ENCODE data around the gene CAST. TPM values are rescaled to one million over a fixed set of nuclear protein-coding genes. Genes with fewer than 3 reads are reported as not detected.

Gene CAST
- total RNA-seq, 1 donor from 2014 or later = 112 TPM

GRCh38 chr5:96771395-96771794, 109.2 kb downstream of the CAST start:
- DNase-seq (ENCODE audit: low spot score) = no peak
- peaks cover 23% of the 10 kb centered on the region for H3K4me1 Mint-ChIP-seq (ENCODE audit: low read depth)
- H3K27me3 Mint-ChIP-seq (ENCODE audit: insufficient read depth) = no peaks in the 10 kb centered on the region
- H3K27ac Mint-ChIP-seq = peak overlapping the region; percentile 40
- intact Hi-C loops (cut with micrococcal nuclease) = no loop called here
- H3K4me3 Mint-ChIP-seq = peak overlapping the region; percentile 55
- no peaks in the 10 kb centered on the region for H3K9me3 Mint-ChIP-seq
- peaks cover 58% of the 10 kb centered on the region for H3K36me3 Mint-ChIP-seq (ENCODE audit: low read depth)

DNA sequence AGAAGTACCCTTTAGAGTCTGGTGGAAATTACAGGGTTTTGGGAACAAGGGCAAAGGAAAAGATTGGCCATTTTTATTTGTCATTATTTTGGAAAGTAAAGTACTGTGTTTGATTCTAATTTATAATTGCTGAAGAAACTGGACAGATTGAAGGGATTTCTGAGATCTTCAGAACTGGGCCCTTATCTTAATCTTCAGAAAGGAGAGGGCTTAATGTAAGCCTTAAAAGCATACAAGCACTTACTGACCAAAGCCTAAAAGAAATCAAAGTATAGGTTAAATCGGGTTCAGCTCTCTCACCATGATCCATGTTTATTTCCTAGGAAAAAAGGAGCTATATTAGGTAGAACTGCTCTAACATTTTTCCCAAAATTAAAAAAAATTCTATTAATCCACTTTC, 109.9 kb downstream of the CAST start:
- no peak for DNase-seq (ENCODE audit: low spot score)
- Mint-ChIP-seq H3K9me3 (no peaks in the 10 kb centered on the region), H3K4me1 (ENCODE audit: low read depth) (peaks cover 23% of the 10 kb centered on the region), H3K4me3 (no peak overlapping the region), H3K27me3 (ENCODE audit: insufficient read depth) (no peaks in the 10 kb centered on the region), H3K36me3 (ENCODE audit: low read depth) (peaks cover 60% of the 10 kb centered on the region), H3K27ac (no peak overlapping the region)
- intact Hi-C loops (cut with micrococcal nuclease) = no loop called here

DNA sequence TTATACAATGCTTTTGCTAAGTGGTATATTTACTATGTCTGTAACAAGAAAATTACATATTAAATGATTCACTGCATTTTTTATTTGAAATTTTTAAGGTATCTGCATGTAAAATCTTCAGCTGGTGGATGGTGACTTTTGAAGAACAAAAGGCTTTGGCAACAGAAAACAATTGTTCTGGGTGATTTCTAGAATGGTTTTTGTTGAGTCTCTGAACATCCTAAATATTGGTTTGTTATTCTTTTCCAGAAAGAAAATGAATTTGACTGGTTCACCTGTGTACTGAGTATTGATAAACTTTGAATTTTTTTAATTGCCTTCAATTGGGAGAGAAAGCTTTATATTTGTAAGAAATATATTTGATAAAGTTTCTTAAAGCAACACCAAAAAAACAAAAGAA, 110.4 kb downstream of the CAST start:
- no peak overlapping the region for H3K27ac Mint-ChIP-seq
- H3K4me3 Mint-ChIP-seq = no peak overlapping the region
- H3K27me3 Mint-ChIP-seq (ENCODE audit: insufficient read depth) = no peaks in the 10 kb centered on the region
- intact Hi-C loops (cut with micrococcal nuclease) = no loop called here
- peaks cover 64% of the 10 kb centered on the region for H3K36me3 Mint-ChIP-seq (ENCODE audit: low read depth)
- no peak for DNase-seq (ENCODE audit: low spot score)
- H3K9me3 Mint-ChIP-seq = no peaks in the 10 kb centered on the region
- peaks cover 23% of the 10 kb centered on the region for H3K4me1 Mint-ChIP-seq (ENCODE audit: low read depth)

DNA sequence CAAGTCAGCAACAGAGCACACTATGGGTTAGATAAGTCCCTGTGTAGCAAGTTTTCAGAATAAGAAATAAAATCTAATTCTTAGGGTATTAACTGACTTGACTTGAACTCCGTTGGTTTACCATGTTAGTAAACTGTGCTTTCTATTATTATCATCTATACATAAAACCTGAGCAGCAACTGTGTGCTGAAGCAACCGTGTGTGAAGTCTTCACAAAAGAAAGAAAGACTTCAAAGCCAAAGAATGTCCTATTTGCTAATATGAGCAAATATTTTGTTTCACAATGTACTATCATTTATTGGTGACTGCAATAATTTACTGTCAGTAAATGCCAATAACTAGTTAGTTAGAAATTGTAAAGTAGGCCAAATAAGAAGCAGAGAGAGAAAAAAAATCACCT, 112.9 kb downstream of the CAST start:
- H3K4me3 Mint-ChIP-seq = no peak overlapping the region
- peaks cover 69% of the 10 kb centered on the region for H3K36me3 Mint-ChIP-seq (ENCODE audit: low read depth)
- intact Hi-C loops (cut with micrococcal nuclease) = no loop called here
- no peaks in the 10 kb centered on the region for H3K27me3 Mint-ChIP-seq (ENCODE audit: insufficient read depth)
- no peaks in the 10 kb centered on the region for H3K9me3 Mint-ChIP-seq
- H3K27ac Mint-ChIP-seq = peak overlapping the region; percentile 31
- DNase-seq (ENCODE audit: low spot score) = no peak
- H3K4me1 Mint-ChIP-seq (ENCODE audit: low read depth) = peaks cover 23% of the 10 kb centered on the region

DNA sequence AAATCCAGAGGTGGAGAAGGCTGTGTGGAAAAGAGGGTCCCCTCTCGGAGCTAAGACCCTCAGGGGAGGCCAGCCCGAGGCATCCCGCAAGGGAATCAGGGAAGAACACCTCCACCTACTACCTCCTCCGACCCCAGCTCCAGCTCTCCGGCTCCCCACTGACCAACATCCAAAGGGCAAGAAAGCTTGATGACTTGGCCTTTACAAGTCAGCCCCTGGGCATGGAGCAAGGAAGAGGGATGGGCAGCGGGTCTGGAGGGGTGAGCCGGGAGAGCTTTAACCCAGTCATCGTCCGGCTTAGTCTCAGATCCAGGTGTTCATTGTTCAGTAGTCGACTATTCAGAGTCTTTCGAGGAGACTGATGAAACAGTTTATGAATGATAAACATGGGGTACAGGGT, 113.5 kb downstream of the CAST start:
- peaks cover 70% of the 10 kb centered on the region for H3K36me3 Mint-ChIP-seq (ENCODE audit: low read depth)
- no peak for DNase-seq (ENCODE audit: low spot score)
- H3K4me1 Mint-ChIP-seq (ENCODE audit: low read depth) = peaks cover 23% of the 10 kb centered on the region
- H3K4me3 Mint-ChIP-seq = no peak overlapping the region
- H3K27me3 Mint-ChIP-seq (ENCODE audit: insufficient read depth) = no peaks in the 10 kb centered on the region
- no peaks in the 10 kb centered on the region for H3K9me3 Mint-ChIP-seq
- no peak overlapping the region for H3K27ac Mint-ChIP-seq
- intact Hi-C loops (cut with micrococcal nuclease) = no loop called here

DNA sequence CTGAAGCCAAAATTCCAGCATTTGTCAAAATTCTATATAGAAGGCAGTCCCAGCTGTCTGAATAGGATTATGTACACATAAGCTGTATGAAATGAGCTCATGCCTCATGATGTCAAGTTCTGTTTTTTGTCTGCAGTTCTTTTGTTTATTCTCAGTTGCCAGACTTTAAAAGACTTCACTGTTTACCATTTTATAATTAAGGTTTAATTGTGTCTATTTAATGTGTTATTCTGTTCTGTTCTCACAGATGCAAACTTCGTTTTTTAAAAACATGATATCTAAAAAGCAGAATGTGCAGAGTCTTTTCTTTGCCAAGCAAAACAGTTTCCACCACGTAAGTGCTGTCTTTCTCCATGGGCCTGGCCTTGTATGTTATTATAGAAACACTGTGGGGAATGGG, 114.4 kb downstream of the CAST start:
- Mint-ChIP-seq H3K36me3 (ENCODE audit: low read depth) (peaks cover 73% of the 10 kb centered on the region), H3K9me3 (no peaks in the 10 kb centered on the region), H3K4me1 (ENCODE audit: low read depth) (peaks cover 13% of the 10 kb centered on the region), H3K4me3 (no peak overlapping the region), H3K27ac (no peak overlapping the region), H3K27me3 (ENCODE audit: insufficient read depth) (no peaks in the 10 kb centered on the region)
- DNase-seq (ENCODE audit: low spot score) = no peak
- intact Hi-C loops (cut with micrococcal nuclease) = no loop called here

- Mint-ChIP-seq H3K27ac (peak overlapping the region; percentile 20), H3K27me3 (ENCODE audit: insufficient read depth) (no peaks in the 10 kb centered on the region), H3K9me3 (no peaks in the 10 kb centered on the region), H3K4me1 (ENCODE audit: low read depth) (no peaks in the 10 kb centered on the region), H3K4me3 (no peak overlapping the region), H3K36me3 (ENCODE audit: low read depth) (peaks cover 77% of the 10 kb centered on the region)
- DNase-seq (ENCODE audit: low spot score) = no peak
- intact Hi-C loops (cut with micrococcal nuclease) = no loop called here
These were observed 116.2 kb downstream of the CAST start for GRCh38 chr5:96778409-96778808.

DNA sequence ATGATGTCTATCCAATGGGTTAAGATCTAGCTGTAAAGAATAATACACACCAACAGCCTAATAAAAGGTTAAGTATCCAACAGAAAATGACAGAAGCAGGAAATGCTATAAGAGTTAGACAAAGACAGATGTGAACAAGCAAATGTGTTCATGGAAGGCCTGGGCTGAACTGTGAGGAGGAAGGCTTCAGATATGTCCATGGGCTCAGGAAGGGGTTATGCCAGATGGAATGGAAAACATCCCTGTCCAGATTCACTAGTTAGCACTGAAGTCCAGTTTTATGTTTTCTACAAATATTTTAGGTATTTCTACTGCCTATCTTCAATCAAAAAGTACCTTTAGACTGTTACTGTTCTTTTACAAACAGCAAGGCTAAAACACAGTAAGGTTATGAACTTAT, 118.5 kb downstream of the CAST start:
- H3K36me3 Mint-ChIP-seq (ENCODE audit: low read depth) = peaks cover 74% of the 10 kb centered on the region
- no peak for DNase-seq (ENCODE audit: low spot score)
- no peaks in the 10 kb centered on the region for H3K4me1 Mint-ChIP-seq (ENCODE audit: low read depth)
- intact Hi-C loops (cut with micrococcal nuclease) = no loop called here
- H3K4me3 Mint-ChIP-seq = no peak overlapping the region
- no peaks in the 10 kb centered on the region for H3K27me3 Mint-ChIP-seq (ENCODE audit: insufficient read depth)
- no peaks in the 10 kb centered on the region for H3K9me3 Mint-ChIP-seq
- H3K27ac Mint-ChIP-seq = no peak overlapping the region

DNA sequence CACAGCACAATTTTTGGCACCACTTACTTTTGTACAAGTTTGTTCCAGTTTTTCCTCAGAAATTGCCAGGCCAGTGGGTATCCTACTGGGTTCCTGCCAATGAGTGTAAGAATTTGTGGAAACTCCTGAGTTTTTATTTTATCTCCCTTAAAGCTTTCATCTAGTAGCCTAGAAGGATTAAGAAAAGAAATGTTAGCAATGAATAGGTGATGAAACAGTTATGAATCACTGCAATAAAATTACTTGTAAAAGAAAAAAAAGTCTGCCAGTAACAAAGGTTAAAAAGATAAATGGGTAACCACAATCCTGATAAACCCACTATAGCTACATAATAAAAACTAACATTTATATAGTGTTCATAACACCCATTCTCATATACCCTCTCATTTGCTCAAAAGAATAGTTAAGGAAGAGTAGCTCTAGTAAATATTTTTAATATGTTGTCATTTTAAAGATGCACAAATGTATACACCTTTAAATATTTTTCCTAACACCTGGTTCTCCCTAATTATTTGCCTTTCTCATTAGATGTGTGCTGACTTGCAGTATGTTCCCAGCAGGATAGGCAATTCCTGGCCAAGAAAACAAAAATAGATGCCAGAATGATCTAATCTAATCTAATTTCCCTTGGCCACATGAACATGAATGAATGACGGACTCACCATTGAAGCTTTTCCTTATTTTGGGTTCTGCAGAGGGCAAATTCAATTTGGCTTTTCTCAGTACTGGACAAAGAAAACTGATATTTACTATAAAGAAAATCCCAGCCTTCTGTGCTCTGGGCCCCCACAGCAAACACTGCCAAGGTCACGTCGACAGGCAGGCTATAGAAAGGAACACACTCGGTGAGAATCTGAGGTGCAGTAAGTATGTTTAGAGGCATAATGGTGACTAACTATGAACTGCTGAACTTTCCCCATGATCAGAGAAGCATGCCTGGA, 119.1 kb downstream of the CAST start:
- intact Hi-C loops (cut with micrococcal nuclease) = no loop called here
- H3K27me3 Mint-ChIP-seq (ENCODE audit: insufficient read depth) = no peaks in the 10 kb centered on the region
- H3K36me3 Mint-ChIP-seq (ENCODE audit: low read depth) = peaks cover 72% of the 10 kb centered on the region
- no peak for DNase-seq (ENCODE audit: low spot score)
- no peaks in the 10 kb centered on the region for H3K4me1 Mint-ChIP-seq (ENCODE audit: low read depth)
- H3K4me3 Mint-ChIP-seq = no peak overlapping the region
- H3K9me3 Mint-ChIP-seq = no peaks in the 10 kb centered on the region
- no peak overlapping the region for H3K27ac Mint-ChIP-seq

DNA sequence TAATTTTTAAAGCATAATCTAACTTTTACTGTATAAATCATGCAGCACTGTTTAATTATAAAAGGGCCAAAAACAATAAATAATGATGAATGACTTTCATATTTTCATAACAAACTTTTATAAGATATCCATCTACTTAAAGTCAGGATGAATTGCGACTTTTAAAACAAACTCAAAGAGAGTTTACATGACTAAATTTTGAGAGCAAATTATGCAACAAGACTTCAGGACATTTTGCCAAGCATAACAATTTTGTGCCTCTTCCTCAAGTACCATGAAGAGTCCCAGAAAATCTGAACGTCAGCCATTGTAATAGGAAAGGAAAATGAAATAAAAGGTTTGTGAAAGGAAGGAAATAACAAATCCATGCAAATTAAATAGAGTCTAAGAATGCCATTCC, 121.2 kb downstream of the CAST start:
- no peak overlapping the region for H3K27ac Mint-ChIP-seq
- H3K36me3 Mint-ChIP-seq (ENCODE audit: low read depth) = peaks cover 67% of the 10 kb centered on the region
- no peaks in the 10 kb centered on the region for H3K27me3 Mint-ChIP-seq (ENCODE audit: insufficient read depth)
- H3K4me3 Mint-ChIP-seq = no peak overlapping the region
- intact Hi-C loops (cut with micrococcal nuclease) = no loop called here
- peaks cover under 1% of the 10 kb centered on the region for H3K4me1 Mint-ChIP-seq (ENCODE audit: low read depth)
- no peaks in the 10 kb centered on the region for H3K9me3 Mint-ChIP-seq
- no peak for DNase-seq (ENCODE audit: low spot score)

- H3K36me3 Mint-ChIP-seq (ENCODE audit: low read depth) = peaks cover 62% of the 10 kb centered on the region
- H3K27me3 Mint-ChIP-seq (ENCODE audit: insufficient read depth) = no peaks in the 10 kb centered on the region
- intact Hi-C loops (cut with micrococcal nuclease) = no loop called here
- no peak for DNase-seq (ENCODE audit: low spot score)
- H3K9me3 Mint-ChIP-seq = no peaks in the 10 kb centered on the region
- H3K4me1 Mint-ChIP-seq (ENCODE audit: low read depth) = peaks cover 6% of the 10 kb centered on the region
- H3K4me3 Mint-ChIP-seq = no peak overlapping the region
- H3K27ac Mint-ChIP-seq = no peak overlapping the region
These were observed 123.3 kb downstream of the CAST start for GRCh38 chr5:96785326-96786109.

- Mint-ChIP-seq H3K4me1 (ENCODE audit: low read depth) (peaks cover 6% of the 10 kb centered on the region), H3K27ac (no peak overlapping the region), H3K27me3 (ENCODE audit: insufficient read depth) (no peaks in the 10 kb centered on the region), H3K4me3 (no peak overlapping the region), H3K36me3 (ENCODE audit: low read depth) (peaks cover 54% of the 10 kb centered on the region), H3K9me3 (no peaks in the 10 kb centered on the region)
- no peak for DNase-seq (ENCODE audit: low spot score)
- intact Hi-C loops (cut with micrococcal nuclease) = no loop called here
These were observed 126.1 kb downstream of the CAST start for GRCh38 chr5:96788112-96788749.
